Measurements from ENCODE around the gene DDX47.

The DDX47 gene

DNA sequence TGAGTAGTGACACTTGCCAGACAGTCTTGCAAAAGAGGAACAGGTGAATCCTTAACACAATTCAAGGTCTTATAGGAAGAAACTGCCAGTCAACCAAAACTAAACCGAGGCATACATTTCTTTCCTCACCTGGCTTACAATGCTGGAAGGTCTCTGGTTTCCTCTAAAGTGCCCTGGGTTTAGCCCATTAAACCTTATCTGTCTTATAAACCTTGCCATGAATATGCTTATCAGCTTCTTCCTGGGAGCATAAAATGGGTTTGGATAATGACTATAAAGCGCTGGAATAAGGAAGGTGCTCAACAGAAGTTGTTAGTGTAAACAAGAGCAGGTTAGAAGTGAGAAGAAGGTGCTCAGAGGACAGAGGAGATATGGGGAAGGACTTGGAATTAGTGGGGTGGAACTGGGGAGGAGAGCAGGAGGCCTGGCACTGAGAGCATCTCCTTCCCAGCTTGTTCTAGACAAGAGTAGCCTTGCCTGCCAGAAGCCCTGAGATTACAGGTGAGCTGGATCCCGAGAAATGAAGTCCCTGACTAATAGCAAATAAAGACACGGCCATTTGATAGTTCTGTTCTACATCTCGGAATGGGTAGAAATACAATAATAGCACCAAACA is 64.1 kb downstream of the DDX47 start:
- DNase-seq, result no peak

- no peak for DNase-seq
Measured at GRCh38 chr12:12877781-12878455, 64.8 kb downstream of the DDX47 start.
